H1 (cell line): ENCODE measurements around the gene GRM4.

Source experiments
- EZH2 ChIP-seq: fragments of 200-600 bp; sonication (generic); IDR thresholded peaks from 2 replicates; pipeline ENCODE4 v1.7.1; 2012; ENCODE audit warnings: low read depth, mild to moderate bottlenecking, moderate library complexity, low read length, inconsistent platforms; ENCODE audit not compliant: severe bottlenecking
- HDAC2 ChIP-seq, 2 experiments: fragments of 300-600 bp in 1 of 2; sonication (generic) in 1 of 2; IDR thresholded peaks; 2 replicates each; pipeline ENCODE4 v1.6.1; 2011 to 2012; ENCODE audit warnings: low read depth in 2 of 2, low read length in 2 of 2, mild to moderate bottlenecking in 2 of 2, moderate library complexity in 2 of 2, borderline replicate concordance in 1 of 2, inconsistent platforms in 1 of 2
- RAD21 ChIP-seq, 2 experiments: IDR thresholded peaks in 1 of 2; conservative IDR thresholded peaks in 1 of 2; 2 replicates each; pipeline ENCODE4 v1.6.1; 2011; ENCODE audit warnings: low read depth in 2 of 2, low read length in 2 of 2, improper control_type of control experiment in 1 of 2, inconsistent platforms in 1 of 2, mild to moderate bottlenecking in 1 of 2, moderate library complexity in 1 of 2
- SRF ChIP-seq: IDR thresholded peaks from 2 replicates; pipeline ENCODE4 v1.6.1; 2011; ENCODE audit warnings: mild to moderate bottlenecking, low read depth, low read length, moderate library complexity
- ZNF274 ChIP-seq: IDR thresholded peaks from 2 replicates; pipeline ENCODE4 v1.7.0; 2012; ENCODE audit warnings: low read length, borderline replicate concordance; ENCODE audit errors: extremely low read depth
- TF ChIP-seq, protein P1 (sequence below), 3 experiments: IDR thresholded peaks; 1 replicate in 2 of 3; 2 replicates in 1 of 3; pipeline versions ENCODE4 v1.5.1 to v1.6.1; 2011; ENCODE audit warnings: low read length in 3 of 3, mild to moderate bottlenecking in 3 of 3, inconsistent platforms in 2 of 3, low read depth in 1 of 3, moderate library complexity in 1 of 3; ENCODE audit not compliant: insufficient read depth in 1 of 3; ENCODE audit errors: control extremely low read depth in 1 of 3

DNA sequence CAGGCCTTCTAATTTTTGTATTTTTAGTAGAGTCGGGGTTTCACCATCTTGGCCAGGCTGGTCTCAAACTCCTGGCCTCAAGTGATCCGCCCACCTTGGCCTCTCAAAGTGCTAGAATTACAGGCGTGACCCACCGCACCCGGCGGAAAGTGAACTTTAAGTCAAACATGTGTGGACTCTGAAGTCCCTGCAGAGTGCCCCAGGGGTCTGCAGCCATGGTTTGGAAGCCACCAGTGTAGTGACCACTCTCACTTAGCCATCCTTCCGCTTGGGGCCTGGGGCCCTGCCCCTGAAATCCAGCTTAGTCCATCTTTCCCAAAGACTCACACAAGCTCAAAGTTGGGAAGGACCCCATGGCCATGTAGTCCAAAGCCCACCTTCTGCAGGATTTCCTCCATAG, 164.5 kb downstream of the GRM4 start:
- TF ChIP-seq, protein P1, sequence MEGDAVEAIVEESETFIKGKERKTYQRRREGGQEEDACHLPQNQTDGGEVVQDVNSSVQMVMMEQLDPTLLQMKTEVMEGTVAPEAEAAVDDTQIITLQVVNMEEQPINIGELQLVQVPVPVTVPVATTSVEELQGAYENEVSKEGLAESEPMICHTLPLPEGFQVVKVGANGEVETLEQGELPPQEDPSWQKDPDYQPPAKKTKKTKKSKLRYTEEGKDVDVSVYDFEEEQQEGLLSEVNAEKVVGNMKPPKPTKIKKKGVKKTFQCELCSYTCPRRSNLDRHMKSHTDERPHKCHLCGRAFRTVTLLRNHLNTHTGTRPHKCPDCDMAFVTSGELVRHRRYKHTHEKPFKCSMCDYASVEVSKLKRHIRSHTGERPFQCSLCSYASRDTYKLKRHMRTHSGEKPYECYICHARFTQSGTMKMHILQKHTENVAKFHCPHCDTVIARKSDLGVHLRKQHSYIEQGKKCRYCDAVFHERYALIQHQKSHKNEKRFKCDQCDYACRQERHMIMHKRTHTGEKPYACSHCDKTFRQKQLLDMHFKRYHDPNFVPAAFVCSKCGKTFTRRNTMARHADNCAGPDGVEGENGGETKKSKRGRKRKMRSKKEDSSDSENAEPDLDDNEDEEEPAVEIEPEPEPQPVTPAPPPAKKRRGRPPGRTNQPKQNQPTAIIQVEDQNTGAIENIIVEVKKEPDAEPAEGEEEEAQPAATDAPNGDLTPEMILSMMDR (IDR thresholded peaks at IDR 0.05; ENCODE audit: control extremely low read depth in 1 of 3, insufficient read depth in 1 of 3, low read depth in 1 of 3, low read length in 3 of 3): no peak
- TF ChIP-seq ZNF274 (no peak), EZH2 (no peak), HDAC2 (IDR thresholded peaks at IDR 0.05; ENCODE audit: borderline replicate concordance in 1 of 2, low read depth in 2 of 2, low read length in 2 of 2) (no peak), RAD21 (IDR thresholded peaks at IDR 0.05 in 1 of 2, conservative IDR thresholded peaks at IDR 0.05 in 1 of 2; ENCODE audit: low read depth in 2 of 2, low read length in 2 of 2) (no peak), SRF (no peak)
